ENCODE data around the gene OR1I1.

Gene OR1I1

DNA sequence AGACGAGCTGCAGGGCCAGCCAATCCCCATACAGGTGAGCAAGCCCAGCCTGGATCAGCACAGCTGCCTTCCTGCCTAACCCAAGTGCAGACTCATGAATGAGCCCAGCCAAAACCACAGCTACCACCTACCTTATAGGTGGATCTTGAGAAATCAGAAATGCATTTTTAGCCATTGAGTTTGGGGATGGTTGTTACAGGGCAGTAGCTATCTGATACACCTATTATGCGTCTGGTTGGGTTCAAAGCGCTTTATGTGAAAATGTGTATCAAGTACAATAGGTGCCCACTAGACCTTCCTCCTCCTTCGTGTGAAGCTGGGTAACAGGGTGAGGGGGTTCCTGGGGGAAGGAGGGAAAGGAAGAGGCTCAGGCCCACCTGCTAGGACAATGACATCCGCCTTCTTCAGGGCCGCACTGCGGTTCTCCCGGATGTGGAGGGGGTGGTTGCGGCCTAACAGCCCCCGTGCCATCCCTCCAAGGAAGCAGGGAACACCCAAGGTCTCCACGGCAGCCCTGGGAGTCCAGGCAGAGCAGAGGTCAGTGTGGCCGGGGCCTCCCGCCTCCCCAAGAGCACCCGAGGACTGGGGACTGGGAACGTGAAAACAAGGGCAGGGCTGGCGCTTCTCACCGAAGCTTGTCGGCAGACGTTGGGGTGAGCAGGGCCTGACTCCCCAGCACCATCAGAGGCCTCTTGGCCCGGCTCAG is 36.9 kb downstream of the OR1I1 start:
- DNase-seq (ENCODE audit: low spot score): no peak

DNA sequence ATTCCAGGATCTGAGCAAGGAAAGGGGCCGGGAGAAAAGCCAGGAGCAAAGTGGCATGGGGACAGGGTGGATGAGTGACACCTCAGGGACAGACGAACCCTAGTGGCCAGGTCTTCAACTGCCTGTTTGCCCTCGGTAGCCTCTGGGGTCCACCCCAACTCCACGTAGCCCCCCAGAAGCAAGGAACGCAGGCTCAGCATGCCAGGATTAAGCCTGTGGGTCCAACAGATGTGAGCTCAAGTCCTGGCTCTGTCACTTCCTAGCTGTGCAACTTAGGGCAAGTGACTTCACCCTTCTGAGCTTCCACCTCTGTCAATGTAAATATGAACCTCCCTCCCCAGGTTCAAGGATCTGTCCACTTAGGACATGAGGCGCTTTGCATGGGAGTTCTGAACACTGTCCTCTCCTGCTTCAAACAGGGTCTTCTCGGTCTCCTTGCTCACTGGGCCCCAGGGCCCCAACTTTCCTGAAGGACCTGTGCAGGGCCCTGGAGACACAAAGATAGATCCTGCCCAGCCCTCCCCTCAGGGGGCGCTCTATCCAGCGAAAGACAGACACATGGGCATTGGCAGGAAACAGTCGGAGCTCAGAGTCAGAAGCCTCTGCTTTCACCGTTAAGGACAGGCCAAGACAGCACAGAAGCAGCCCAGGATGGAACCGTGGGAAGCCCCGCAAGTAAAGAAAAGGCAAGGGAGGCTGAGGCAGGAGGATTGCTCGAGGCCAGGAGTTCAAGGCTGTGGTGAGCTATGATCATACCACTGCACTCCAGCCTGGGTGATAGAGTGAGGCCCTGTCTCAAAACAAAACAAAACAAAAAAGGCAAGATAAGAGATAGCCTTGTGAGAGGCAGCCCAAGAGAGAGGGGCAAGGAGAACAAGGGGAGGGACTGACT is 38.4 kb downstream of the OR1I1 start:
- no peak for DNase-seq (ENCODE audit: low spot score)

DNA sequence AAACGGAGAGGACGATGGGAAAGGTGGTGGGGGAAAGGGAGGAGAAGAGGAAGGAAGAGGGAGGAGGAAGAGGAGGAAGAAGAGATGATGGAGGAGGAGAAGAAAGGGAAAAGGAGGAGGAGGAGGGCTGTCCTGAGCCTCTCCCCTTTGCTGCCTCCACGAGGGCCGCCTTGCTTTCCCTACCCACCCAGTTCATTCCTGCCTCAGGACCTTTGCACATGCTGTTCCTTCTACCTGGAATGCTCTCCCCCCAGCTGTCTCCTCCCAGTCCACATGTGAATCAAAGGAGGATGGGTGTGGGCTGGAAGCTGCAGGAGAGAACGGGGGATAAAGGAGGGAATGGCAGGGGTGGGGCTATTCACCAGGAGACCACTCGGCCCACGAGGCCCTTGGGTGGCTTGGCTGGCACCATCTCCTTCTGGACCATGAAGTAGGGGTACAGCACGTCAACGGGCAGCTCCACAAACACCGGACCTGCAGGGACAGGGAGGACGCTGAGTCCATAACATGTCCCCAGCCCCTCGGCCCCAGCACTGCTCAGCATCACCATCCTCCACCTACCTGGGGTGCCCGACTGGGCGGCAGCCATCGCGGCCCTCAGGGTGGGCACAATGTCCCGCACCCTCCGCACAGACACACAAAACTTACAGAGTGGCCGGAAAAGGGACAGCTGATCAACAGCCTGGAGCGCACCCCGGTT is 40.5 kb downstream of the OR1I1 start:
- no peak for DNase-seq (ENCODE audit: low spot score)

DNA sequence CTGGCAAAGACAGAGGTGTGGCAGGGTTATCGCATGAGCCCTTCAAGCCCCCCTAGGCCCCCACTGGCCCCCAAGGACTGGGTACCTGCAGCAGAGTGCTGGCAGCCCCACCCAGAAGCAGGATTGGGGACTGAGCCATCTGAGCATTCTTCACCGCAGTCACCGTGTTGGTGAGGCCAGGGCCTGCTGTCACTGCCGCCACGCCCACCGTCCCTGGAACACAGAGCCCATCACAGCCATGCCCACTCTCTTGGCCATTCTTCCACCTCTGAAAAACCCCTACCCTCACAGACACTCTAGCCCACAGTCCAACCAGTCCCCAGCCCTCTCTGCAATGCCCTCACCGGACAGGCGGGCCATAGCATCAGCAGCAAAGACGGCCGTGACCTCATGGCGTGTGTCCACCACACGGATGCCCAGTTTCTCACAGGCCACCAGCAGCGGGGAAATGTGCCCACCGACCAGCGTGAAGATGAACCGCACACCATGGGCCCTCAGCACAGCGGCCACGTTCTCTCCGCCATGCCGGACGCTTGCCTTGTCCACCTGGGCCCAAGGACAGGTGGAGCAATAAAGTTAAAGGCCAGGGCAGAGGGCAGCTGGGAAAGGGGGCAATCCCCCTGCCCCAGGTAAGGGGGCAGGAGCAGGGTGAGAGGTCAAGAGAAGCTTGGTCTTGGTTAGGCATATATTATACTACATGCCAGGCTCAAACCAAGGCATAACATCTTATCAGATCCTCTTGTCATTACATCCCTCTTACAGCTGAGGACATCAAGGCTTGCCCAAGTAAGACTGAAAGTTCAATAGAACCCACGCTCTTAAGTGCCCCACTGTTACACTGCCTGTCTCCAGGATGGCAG is 41.2 kb downstream of the OR1I1 start:
- DNase-seq (ENCODE audit: low spot score): no peak

DNA sequence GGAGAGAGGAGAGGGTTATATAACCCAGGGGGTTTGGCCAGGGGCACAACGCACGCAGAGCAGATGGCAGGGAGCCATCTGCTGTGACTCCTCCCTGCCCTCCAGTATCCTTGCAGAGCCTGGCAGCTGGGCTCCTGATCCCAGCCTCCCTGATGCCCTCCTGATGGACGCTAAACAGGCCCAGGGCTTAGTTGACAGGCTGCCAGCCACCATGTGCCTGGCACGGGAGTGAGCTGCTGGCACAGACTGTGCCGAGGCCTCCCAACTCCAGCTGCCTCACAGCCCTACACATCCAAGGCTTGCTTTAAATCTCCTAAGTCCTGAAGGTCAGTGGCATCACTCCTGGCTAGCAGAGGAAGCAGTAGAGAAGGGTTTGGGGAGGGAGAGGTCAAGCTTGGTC is 41.9 kb downstream of the OR1I1 start:
- DNase-seq (ENCODE audit: low spot score): no peak

DNA sequence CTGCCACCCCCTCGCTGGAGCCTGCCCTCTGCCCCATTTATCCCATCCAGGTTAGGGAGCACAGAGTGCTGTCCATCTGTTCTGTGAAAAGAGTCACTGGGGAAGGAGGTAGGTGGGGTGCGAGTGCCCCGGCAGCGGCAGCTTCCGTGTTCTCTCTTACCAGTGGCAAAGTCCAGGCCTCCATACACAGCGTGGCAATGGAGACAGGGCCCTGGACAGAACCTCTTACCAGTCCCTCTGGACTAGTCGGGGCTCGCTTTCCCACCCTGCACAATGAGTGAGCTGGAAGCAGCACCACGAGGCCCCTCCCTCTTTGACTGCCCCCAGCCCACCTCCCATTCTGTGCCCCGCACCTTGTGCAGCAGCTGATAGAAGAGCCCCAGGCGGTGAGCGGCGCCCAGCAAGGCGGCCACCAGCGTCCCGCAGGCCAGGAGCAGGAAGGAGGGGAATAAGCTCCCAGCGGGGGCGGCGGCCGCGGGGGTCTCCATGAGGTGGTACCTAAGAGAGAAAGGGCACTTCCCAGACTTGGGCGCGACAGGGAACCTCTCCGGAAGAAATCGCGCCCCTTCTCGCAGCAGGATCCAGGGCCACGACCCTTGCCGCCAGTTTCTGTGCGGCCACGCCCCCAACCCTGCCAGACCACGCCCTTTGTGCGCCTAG is 42.7 kb downstream of the OR1I1 start:
- no peak for DNase-seq (ENCODE audit: low spot score)

DNA sequence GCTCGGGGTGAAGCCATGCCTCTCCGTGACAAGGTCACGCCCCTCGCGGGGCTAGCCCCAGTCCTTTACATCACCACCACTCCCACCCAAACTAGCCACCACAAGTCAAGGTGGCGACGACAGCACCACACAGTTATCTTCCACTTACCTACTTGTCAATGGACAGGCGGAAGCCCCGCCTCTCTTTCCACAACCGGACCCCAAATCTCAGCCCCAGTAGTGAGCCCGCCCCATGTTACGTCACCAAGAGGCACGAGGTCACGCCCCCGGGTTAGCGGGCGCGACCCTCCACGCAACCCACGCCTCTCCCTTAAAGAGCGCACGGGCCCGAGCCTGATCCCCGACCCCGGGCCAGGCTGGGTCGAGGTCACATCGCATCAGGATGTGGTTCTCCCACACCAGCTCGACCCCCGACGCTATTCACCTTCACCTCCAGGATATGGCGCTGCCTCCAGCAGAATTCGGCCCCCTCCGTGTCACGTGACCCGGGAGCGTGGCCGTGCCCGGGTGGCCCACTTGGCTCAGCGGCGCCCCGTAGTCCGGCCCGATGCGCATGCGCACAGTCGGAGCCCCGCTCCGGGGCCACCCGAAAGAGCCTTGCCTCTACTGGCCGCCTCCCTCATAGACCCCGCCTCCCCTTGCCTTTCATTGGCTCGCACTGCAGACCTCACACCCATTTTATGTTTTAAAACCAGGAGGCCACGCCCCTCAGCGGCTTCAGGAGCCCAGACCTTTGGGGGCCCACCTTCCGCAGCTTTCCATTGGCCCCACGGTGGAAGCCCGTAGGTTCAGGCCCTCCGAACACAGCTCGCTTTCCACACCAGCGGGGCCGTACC is 43.4 kb downstream of the OR1I1 start:
- peak; percentile 100 for DNase-seq (ENCODE audit: low spot score)

DNA sequence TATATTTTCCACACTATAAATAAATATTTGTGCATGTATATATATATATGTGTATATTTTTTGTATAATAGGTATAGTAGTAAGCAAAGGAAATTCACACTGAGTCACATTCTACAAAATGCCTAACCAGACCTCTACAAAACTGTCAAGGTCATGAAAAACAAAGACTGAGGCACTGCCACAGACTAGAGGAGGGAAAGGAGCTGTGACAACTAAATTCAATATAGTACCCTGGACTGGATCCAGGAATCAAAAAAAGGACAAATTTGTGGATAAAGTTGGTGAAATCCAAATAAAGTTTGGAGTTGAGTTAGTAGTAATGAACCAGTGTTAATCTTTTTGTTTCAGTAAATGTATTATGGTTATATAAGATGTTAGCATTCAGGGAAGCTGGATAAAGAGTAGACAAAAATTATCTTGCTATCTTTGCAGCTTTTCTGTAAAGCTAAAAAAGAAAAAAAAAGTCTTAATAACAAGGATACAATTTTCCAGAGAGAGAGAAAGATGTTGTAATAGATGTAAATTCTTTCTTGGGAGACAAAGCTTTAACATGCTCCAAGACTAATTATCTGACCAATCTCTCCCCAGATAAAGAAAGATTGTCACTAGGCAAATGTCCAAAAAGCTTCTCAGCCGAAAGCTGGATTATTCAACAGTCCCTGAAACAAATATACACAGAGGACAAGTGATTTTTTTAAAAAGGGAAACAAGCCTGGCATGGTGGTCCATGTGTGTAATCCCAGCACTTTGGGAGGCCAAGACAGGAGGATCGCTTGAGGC is 44.3 kb downstream of the OR1I1 start:
- DNase-seq (ENCODE audit: low spot score): no peak

DNA sequence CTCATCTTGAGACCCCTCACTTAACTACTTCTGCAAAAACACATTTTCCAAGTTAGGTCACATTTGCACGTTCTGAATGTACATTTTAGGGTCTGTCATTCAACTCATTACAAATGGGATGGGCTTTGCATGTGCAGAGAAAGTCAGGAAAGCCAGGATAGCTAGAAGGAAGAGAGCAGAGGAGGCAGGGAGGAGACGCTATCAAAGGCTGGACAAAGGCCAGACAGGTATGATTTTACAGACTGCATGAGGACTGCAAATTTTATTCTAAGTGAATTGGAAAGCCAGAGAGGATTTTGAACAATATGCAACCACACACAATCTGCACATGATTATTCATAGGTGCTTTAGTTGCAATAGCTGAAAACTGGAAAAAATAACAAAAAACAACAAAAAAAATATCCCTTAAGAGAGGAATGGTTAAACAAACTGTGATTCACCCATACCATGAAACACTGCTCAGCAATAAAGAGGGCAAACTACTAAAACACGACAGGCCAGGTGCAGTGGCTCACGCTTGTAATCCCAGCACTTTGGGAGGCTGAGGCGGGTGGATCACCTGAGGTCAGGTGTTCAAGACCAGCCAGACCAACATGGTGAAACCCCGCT is 46.3 kb downstream of the OR1I1 start:
- no peak for DNase-seq (ENCODE audit: low spot score)

DNA sequence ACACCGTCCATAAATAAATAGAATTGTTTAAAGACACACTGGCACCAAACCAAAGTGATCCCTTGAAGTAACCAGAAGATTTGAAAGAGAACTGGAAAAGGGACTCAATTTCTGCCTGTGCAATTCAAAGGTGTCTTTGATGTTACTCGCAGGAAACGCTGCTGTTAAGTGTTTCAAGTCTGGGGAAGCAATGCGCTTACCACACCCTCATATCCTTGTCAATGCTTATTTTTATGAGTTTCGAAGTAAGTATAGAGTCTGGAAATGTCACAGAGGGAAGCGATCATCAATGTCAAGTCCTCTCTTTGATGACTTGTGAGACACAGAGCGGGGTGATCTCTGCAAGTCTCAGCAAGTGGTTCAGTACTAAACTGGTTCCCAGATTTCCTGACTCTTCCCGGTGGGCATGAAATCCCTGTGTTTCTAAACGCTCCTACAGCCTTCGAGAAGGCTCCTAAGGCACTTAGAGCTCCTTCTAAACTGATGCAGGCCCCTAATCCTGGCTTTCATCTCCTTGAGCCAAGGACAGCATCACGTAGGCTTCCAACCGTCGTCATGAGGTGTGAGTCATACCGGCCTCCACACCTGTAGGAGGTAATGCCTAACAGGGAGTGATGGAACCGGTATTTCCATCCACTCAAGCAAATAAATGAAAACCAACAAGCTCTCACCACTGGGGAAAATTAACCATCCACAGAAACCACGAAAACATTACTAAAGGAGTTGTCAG is 48.0 kb downstream of the OR1I1 start:
- no peak for DNase-seq (ENCODE audit: low spot score)

DNA sequence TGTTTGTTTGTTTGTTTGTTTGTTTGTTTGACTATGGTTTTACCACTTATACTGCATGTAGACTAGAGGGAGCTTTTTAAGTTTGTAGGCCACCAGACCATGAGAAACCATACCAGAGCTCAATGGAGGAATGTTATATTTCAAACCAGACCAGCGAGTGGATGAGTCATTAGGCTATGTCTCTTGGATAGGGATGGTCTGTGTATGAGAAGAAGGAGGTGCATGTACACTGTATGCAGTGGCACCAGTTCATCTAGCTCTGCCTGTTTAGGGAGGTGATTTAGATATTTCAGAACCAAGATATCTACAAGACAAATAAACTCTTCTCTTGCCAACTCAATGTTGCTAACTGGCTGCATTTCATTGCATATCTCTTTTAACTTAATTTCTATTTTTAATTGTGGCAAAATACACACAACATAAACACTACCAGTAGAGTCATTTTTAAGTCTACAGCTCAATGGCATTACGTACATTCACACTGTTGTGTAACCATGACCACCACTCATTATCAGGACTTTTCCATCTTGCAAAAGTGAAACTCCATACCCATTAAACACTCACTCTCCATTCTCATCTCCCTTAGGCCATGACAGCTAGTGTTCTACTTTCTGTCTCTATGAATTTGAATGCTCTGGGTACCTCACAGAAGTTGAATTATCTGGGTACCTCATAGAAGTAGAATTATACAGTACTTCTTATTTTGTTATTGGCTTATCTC is 54.4 kb downstream of the OR1I1 start:
- no peak for DNase-seq (ENCODE audit: low spot score)

DNA sequence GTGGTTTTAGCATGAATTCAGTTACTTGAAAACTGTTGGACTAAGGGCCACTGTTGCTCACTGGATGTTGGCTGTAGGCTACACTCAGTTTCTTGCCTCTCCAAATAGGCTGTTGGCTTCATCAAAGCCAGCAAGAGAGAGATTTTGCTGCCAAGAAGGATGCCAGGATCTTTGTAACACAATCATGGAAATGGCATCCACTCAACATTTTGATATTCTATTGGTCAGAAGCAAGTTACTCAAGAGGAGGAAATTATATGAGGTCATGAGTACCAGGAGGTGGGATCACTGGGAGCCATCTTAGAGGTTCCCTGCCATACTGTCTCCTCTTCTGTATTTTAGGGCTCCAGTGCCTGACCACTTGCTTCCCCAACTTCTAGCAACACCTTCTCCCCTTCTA is 55.8 kb downstream of the OR1I1 start:
- no peak for DNase-seq (ENCODE audit: low spot score)

DNA sequence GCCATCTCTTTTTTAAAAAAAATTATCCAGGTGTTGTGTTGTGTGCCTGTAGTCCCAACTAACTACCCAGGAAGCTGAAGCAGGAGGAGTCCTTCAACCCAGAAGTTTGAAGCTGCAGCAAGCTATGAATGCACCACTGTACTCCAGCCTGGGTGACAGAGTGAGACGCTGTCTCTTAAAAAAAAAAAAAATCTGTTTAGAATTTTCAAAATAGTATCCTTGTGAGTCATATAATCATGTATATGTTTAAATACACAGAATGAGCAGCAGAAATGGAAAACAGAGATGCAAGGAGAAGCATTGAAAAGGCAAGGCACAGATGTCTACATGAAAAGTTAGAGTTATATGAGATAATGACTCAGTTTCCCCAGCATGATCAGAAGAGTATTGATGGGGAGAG is 56.4 kb downstream of the OR1I1 start:
- DNase-seq (ENCODE audit: low spot score): no peak

DNA sequence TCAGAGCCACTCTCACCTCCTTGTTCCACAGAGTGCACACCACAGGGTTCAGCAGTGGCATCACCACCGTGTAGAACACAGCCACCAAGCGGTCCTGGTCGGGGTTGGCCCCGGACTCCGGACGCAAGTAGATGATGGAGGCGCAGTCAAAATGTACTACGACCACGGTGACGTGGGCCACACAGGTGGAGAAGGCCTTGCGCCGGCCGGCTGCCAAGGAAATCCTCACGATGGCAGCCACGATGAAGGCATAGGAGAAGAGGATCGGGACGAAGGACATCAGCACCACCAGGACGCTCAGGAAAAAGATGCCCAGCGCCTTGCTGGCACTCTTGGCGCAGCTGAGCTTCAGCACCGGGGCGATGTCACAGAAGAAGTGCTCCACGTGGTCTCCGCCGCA is 59.1 kb downstream of the OR1I1 start:
- DNase-seq (ENCODE audit: low spot score): no peak

DNA sequence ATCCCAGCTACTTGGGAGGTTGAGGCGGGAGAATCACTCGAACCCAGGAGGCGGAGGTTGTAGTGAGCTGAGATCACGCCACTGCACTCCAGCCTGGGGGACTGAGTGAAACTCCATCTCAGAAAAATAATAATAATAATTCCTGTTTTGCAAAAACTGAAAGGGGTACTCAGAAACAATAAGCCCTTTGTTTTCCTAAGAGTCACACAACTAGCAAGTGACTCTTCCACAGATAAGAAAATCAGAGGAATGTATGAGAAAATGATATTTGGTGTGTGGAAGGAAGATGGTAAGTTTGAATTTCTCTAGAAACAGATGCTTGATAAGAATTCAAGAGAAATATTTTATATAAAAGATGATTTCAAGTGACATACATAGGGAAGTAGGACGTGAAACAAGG is 60.3 kb downstream of the OR1I1 start:
- no peak for DNase-seq (ENCODE audit: low spot score)
